Uterus (tissue), 4 donors: ENCODE measurements around the gene MARCKS. TPM values are rescaled to one million over a fixed set of nuclear protein-coding genes. Genes with fewer than 3 reads are reported as not detected.
A peak's percentile ranks its signal among the peaks of the same experiment; 100 is the strongest.

Experiments
- DNase-seq, 2 donors: peaks; one replicate each; pipeline ENCODE4 v3.0.0-alpha.2; 2019 to 2020
- H3K27ac ChIP-seq, 2 donors: fragments of 200-600 bp; sonication (generic); 1 replicate in 1 of 2; 2 replicates in 1 of 2; pipeline ENCODE4 v1.5.1; 2016 to 2018
- H3K27me3 ChIP-seq, 2 donors: fragments of 200-600 bp; sonication (generic); one replicate each; pipeline ENCODE4 v1.5.1; 2018 to 2019; ENCODE audit warnings: control low read depth in 1 of 2
- H3K36me3 ChIP-seq, 2 donors: fragments of 200-600 bp; sonication (generic); one replicate each; pipeline ENCODE4 v1.5.1; 2019; ENCODE audit warnings: control low read depth in 1 of 2
- H3K4me1 ChIP-seq, 2 donors: fragments of 200-600 bp; sonication (generic); one replicate each; pipeline ENCODE4 v1.5.1; 2018 to 2019; ENCODE audit warnings: control low read depth in 1 of 2
- H3K4me3 ChIP-seq, 2 donors: fragments of 200-600 bp; sonication (generic); 1 replicate in 1 of 2; 2 replicates in 1 of 2; pipeline ENCODE4 v1.5.1; 2018 to 2019; ENCODE audit warnings: mild to moderate bottlenecking in 1 of 2
- H3K9me3 ChIP-seq, 2 donors: fragments of 200-600 bp; sonication (generic); one replicate each; pipeline ENCODE4 v1.5.1; 2019; ENCODE audit warnings: control low read depth in 1 of 2
- POLR2A ChIP-seq, 2 donors: fragments of 450-650 bp; IDR thresholded peaks; one replicate each; pipeline ENCODE4 v1.6.1; 2016; ENCODE audit warnings: antibody characterized with exemption in 2 of 2, mild to moderate bottlenecking in 1 of 2, moderate library complexity in 1 of 2
- intact Hi-C: fragments of 100-400 bp; cut with DNase I; formaldehyde crosslinking; loops from one replicate; pipeline ENCODE4 v1.15.1; 2023; ENCODE audit warnings: low total_unique reads
- total RNA-seq, 4 donors: library from RNA; depleted of rRNA in 3 of 4; stranded (reverse); fragments of >200 nt in 3 of 4; gene quantifications; one replicate each; pipeline versions ENCODE4 v1.1.0 to v1.2.4, GENCODE V29; 2014 to 2023
- TF ChIP-seq, protein P1 (sequence below), 4 experiments: fragments of 200-600 bp in 2 of 4; fragments of 450-650 bp in 2 of 4; sonication (generic) in 2 of 4; IDR thresholded peaks; one replicate each; pipeline ENCODE4 v1.5.1; 2016 to 2019; ENCODE audit warnings: antibody characterized with exemption in 4 of 4, mild to moderate bottlenecking in 2 of 4, moderate library complexity in 1 of 4
- donor health status: DM: yes; HTN: yes; CAD: no.

MARCKS gene
- total RNA-seq, 4 donors from 2014 or later = 14.9 to 140 (median 42.6) TPM

DNA sequence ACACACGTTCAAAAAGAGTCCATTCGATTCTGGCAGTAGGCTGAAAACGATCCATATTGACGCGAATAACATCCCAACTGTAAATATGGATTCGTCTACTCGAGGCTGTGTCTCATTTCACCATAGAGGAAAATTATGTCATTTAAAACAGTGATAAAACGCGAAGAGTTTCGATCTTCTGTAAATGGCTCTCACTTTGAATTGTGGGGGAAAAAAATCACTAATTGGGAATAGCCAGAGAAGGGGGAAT lies 845 bp upstream of the MARCKS start:
- H3K4me1 ChIP-seq = no peaks in the 10 kb centered on the region
- H3K27me3 ChIP-seq = no peaks in the 10 kb centered on the region
- peak overlapping the region; percentile 94 to 98 for H3K27ac ChIP-seq
- no peak for DNase-seq
- H3K9me3 ChIP-seq = no peaks in the 10 kb centered on the region
- peak overlapping the region; percentile 51 to 73 for H3K4me3 ChIP-seq
- no peak for TF ChIP-seq POLR2A (IDR thresholded peaks at IDR 0.05)
- TF ChIP-seq, protein P1, sequence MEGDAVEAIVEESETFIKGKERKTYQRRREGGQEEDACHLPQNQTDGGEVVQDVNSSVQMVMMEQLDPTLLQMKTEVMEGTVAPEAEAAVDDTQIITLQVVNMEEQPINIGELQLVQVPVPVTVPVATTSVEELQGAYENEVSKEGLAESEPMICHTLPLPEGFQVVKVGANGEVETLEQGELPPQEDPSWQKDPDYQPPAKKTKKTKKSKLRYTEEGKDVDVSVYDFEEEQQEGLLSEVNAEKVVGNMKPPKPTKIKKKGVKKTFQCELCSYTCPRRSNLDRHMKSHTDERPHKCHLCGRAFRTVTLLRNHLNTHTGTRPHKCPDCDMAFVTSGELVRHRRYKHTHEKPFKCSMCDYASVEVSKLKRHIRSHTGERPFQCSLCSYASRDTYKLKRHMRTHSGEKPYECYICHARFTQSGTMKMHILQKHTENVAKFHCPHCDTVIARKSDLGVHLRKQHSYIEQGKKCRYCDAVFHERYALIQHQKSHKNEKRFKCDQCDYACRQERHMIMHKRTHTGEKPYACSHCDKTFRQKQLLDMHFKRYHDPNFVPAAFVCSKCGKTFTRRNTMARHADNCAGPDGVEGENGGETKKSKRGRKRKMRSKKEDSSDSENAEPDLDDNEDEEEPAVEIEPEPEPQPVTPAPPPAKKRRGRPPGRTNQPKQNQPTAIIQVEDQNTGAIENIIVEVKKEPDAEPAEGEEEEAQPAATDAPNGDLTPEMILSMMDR (IDR thresholded peaks at IDR 0.05) = no peak
- H3K36me3 ChIP-seq = no peaks in the 10 kb centered on the region
- intact Hi-C loops = no loop called here

DNA sequence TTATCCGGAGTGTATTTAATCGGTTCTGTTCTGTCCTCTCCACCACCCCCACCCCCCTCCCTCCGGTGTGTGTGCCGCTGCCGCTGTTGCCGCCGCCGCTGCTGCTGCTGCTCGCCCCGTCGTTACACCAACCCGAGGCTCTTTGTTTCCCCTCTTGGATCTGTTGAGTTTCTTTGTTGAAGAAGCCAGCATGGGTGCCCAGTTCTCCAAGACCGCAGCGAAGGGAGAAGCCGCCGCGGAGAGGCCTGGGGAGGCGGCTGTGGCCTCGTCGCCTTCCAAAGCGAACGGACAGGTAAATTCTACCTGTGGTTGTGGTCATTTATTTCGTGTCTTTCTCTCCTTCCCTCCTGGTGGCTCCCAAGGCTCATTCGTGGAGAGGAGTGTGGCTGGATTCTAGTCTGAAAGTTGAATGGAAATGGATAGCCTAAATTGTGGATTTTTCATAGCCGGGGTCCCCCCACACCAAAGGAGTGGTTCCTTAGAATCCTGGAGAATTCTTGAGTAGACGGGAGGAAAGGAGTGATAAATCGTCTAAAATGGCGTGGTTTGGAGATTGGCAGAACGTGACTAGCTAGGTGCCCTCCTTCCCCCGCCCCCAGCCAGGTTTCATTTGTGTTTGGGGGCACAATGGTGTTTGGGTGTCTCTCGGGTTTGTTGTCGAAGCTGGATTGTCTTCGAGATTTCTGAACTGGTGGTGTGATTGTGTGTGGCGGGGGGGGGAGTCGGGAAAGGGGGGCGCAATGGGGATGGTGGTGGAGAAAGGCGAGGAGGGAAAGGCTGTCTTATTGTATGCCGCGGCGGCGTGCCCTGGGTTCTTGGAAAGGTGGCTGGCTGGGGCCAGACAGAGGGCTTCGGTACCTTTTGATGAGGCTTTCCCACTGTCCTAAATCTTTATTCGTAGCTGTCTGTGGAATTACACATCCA lies 673 bp downstream of the MARCKS start:
- intact Hi-C loops = no loop called here
- peak overlapping the region; percentile 94 to 98 for H3K27ac ChIP-seq
- no peaks in the 10 kb centered on the region for H3K36me3 ChIP-seq
- H3K4me3 ChIP-seq = peak overlapping the region; percentile 51 to 73
- no peaks in the 10 kb centered on the region for H3K27me3 ChIP-seq
- TF ChIP-seq POLR2A (IDR thresholded peaks at IDR 0.05) = no peak
- TF ChIP-seq, protein P1 (IDR thresholded peaks at IDR 0.05) = no peak
- peak; percentile 48 to 54 for DNase-seq
- H3K4me1 ChIP-seq = no peaks in the 10 kb centered on the region
- H3K9me3 ChIP-seq = no peaks in the 10 kb centered on the region

DNA sequence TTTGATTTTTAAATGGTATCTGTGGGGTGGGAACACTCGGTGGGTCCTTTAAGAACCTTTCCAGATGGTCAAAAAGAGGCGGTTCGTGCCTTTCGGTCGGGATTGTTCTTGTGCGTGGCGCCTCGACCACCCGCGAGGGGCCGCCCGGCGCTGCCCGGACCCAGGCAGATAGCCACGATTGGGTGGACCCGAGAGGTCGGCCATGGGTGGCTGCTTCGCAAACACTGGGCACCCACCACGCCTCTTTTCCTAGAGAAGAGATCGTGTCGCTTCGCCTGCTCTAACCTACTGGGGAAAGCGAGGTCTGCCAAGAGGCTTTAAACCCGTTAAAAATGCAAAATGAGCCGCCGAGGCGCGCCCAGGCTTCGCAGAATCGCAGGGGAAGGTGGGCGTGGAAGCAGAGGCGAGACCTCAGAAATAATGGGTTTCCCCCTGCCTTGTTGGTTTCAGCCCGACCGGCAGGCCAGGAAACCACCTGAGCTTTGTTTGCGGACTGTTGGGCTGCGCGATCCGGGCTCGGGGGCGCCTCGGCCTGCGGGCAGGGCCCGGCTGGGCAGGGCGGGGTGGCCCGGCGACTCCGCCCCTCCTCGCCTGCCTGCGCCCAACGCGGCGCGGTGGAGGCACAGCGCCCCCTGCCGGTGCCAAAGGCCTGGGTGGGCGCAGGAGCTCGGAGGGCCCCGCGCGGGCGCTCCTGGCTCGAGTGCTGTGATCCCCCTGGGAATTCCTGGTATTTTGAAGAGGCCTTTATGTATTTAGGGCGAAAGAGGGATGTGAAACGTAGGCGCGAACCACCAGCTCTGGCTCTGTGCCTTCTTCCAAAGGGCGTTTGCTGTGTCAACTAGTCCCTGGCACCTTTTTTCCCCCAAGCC lies 1.6 kb downstream of the MARCKS start:
- peak overlapping the region; percentile 51 to 73 for H3K4me3 ChIP-seq
- peak; percentile 79 to 91 for DNase-seq
- H3K4me1 ChIP-seq = no peaks in the 10 kb centered on the region
- H3K27ac ChIP-seq = peak overlapping the region; percentile 94 to 98
- H3K36me3 ChIP-seq = no peaks in the 10 kb centered on the region
- no peaks in the 10 kb centered on the region for H3K9me3 ChIP-seq
- H3K27me3 ChIP-seq = no peaks in the 10 kb centered on the region
- intact Hi-C loops = no loop called here
- TF ChIP-seq, protein P1 (IDR thresholded peaks at IDR 0.05) = peak; percentile 90 to 99 (median 96)
- peak; percentile 76 to 80 for TF ChIP-seq POLR2A (IDR thresholded peaks at IDR 0.05)

DNA sequence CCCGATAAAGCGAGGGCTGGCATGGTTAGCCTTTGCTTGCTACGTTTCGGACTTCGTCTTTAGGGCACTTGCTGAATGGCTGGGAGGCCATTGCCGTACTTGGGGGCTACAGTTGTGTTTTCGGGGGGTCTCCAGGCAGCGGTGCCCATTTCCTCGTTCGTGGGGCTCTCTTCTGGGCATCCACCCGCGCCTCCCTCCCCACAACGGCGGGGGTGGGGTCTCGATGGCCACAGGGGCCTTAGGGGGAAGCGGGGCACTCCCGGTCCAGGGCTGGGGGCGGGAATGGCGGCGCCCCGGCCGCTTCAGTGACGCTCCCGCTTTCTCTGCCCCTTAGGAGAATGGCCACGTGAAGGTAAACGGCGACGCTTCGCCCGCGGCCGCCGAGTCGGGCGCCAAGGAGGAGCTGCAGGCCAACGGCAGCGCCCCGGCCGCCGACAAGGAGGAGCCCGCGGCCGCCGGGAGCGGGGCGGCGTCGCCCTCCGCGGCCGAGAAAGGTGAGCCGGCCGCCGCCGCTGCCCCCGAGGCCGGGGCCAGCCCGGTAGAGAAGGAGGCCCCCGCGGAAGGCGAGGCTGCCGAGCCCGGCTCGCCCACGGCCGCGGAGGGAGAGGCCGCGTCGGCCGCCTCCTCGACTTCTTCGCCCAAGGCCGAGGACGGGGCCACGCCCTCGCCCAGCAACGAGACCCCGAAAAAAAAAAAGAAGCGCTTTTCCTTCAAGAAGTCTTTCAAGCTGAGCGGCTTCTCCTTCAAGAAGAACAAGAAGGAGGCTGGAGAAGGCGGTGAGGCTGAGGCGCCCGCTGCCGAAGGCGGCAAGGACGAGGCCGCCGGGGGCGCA lies 2.4 kb downstream of the MARCKS start:
- no peaks in the 10 kb centered on the region for H3K27me3 ChIP-seq
- DNase-seq = peak; percentile 31 to 51

More for the DNA sequence above, 2.4 kb downstream of the MARCKS start:
- H3K9me3 ChIP-seq = no peaks in the 10 kb centered on the region
- no peaks in the 10 kb centered on the region for H3K4me1 ChIP-seq
- peak overlapping the region; percentile 94 to 98 for H3K27ac ChIP-seq
- H3K36me3 ChIP-seq = no peaks in the 10 kb centered on the region
- H3K4me3 ChIP-seq = peak overlapping the region; percentile 51 to 73
- TF ChIP-seq POLR2A (IDR thresholded peaks at IDR 0.05) = no peak
- TF ChIP-seq, protein P1 (IDR thresholded peaks at IDR 0.05) = peak in 1 of 4 experiments; percentile 12
- intact Hi-C loops = no loop called here
